Astrocyte of the hippocampus (primary cell): ENCODE data around the gene SELENOM.

Experiments used
- DNase-seq: peaks from one replicate; pipeline ENCODE4 v3.0.0; 2011; ENCODE audit warnings: low read depth, low spot score

The SELENOM gene

GRCh38 chr22:31091106-31091975, 16.0 kb downstream of the SELENOM start:
- DNase-seq: no peak

GRCh38 chr22:31090217-31091085, 16.9 kb downstream of the SELENOM start:
- DNase-seq: no peak

GRCh38 chr22:31089160-31090100, 17.9 kb downstream of the SELENOM start:
- peak; percentile 63 for DNase-seq

- DNase-seq: no peak
These were observed 19.0 kb downstream of the SELENOM start for GRCh38 chr22:31088233-31088986.

- no peak for DNase-seq
These were observed 19.6 kb downstream of the SELENOM start for GRCh38 chr22:31087744-31088215.

GRCh38 chr22:31086703-31087330, 20.6 kb downstream of the SELENOM start:
- DNase-seq: no peak

- DNase-seq: no peak
These were observed 21.4 kb downstream of the SELENOM start for GRCh38 chr22:31085928-31086327.

- no peak for DNase-seq
These were observed 21.9 kb downstream of the SELENOM start for GRCh38 chr22:31085493-31085824.

GRCh38 chr22:31084811-31085492, 22.4 kb downstream of the SELENOM start:
- DNase-seq: peak; percentile 94

GRCh38 chr22:31083923-31084810, 23.2 kb downstream of the SELENOM start:
- DNase-seq: peak; percentile 36

- DNase-seq: no peak
These were observed 24.0 kb downstream of the SELENOM start for GRCh38 chr22:31083377-31083768.

- peak; percentile 57 for DNase-seq
These were observed 24.6 kb downstream of the SELENOM start for GRCh38 chr22:31082606-31083376.

- DNase-seq: no peak
These were observed 25.3 kb downstream of the SELENOM start for GRCh38 chr22:31081963-31082605.

GRCh38 chr22:31080848-31081649, 26.3 kb downstream of the SELENOM start, which contains the start of gene SMTN:
SMTN (plus strand) TSS chr22:31081318; CDS start chr22:31083259, 1,941 bp downstream.
- peak; percentile 97 for DNase-seq

- no peak for DNase-seq
These were observed 27.1 kb downstream of the SELENOM start for GRCh38 chr22:31080164-31080847.
